BLaER1 treated with 17β-estradiol and CSF1 and Interleukin-3, amounts not matched to agents 10 nM and 100 nM (cell line): Measurements from ENCODE around the gene MINDY4.

Experiments
- H3K27ac ChIP-seq, 11 experiments: shearing (Covaris generic); formaldehyde crosslinking; 2 replicates each; pipeline ENCODE4 v1.8.1; 2022
- H3K27me3 ChIP-seq, 11 experiments: shearing (Covaris generic); formaldehyde crosslinking; 2 replicates each; pipeline ENCODE4 v1.8.1; 2022
- H3K36me3 ChIP-seq, 11 experiments: shearing (Covaris generic); formaldehyde crosslinking; 2 replicates each; pipeline ENCODE4 v1.8.1; 2022
- H3K4me1 ChIP-seq, 10 experiments: shearing (Covaris generic); formaldehyde crosslinking; 2 replicates each; pipeline ENCODE4 v1.8.1; 2022
- H3K4me2 ChIP-seq, 11 experiments: shearing (Covaris generic); formaldehyde crosslinking; 2 replicates each; pipeline ENCODE4 v1.8.1; 2022
- H3K4me3 ChIP-seq, 10 experiments: shearing (Covaris generic); formaldehyde crosslinking; 2 replicates each; pipeline ENCODE4 v1.8.1; 2022
- H3K9ac ChIP-seq, 11 experiments: shearing (Covaris generic); formaldehyde crosslinking; 2 replicates each; pipeline ENCODE4 v1.8.1; 2022
- H3K9me3 ChIP-seq, 11 experiments: shearing (Covaris generic); formaldehyde crosslinking; replicated peaks in 1 of 11; 2 replicates each; pipeline ENCODE4 v1.8.1; 2022
- H4K20me1 ChIP-seq, 11 experiments: shearing (Covaris generic); formaldehyde crosslinking; 2 replicates each; pipeline ENCODE4 v1.8.1; 2022
- Cebpa-rat ChIP-seq, 11 experiments: shearing (Covaris generic); IDR thresholded peaks; 2 replicates each; pipeline ENCODE4 v1.8.1; 2022

The MINDY4 gene

DNA sequence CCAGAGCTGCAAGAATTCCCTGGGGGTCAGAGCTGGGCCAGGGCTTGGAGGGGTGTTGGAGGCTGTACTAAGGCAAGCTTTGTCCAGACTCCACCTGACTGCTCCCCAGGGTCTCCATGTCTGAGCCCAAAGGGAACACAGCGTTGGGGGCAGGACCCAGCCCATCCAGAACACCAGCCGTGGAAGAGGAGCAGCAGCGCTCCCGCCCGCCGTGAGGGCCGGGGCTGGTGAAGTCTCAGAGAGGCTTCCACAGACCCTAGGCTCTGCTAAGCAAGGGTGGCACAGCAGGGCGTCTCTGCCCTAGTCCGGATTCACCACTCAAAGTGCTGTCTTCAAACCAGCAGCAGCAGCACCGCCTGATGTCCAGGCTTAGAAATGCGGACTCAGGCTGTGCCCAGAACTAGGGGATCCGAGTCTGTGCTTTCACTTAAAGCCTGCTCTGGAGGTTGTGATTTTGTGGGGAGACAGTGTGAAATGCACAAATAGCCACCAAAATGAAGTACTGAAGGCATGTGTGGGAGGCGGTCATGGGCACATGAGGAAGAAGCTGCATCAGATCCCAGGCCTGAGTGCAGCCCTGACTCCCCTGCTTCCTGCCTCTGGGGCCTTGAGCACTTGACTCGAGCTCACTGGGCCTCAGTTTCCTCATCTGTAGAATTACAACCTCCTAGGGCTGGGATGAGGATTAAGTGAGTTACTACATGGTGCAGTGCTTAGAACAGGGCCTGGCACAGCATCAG lies 123.8 kb downstream of the MINDY4 start:
- peaks cover 0 to 3% (median 0%) of the 10 kb centered on the region in 11 experiments; a peak in 1 of 22 replicates for H3K36me3 ChIP-seq
- no peak for TF ChIP-seq Cebpa-rat (IDR thresholded peaks at IDR 0.05)

DNA sequence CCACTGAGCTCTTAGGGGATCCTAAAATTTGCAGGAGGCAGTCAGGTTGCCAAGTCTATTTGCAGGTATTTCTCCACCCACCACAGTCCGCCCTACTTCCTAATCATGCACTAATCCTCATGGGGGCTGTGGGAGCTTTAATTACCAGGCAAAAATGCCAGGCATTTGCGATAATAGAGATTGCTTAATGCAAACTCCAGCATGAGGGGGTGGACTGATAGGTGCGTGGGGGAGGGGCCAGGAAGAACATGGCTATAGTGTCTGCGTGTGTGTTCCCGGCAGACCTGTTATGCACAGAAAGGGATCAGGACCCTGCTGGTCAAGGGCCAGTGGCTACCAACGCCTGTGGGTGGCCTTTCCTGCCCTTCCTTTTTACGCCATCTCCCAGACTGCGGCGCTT lies 124.8 kb downstream of the MINDY4 start:
- TF ChIP-seq Cebpa-rat (IDR thresholded peaks at IDR 0.05): no peak
- Histone ChIP-seq H3K4me1 (peaks cover 24 to 98% (median 85%) of the 10 kb centered on the region in 10 experiments), H3K4me3 (no peak overlapping the region), H3K4me2 (peak overlapping the region; percentile 10 to 78 (median 58); a peak in 21 of 22 replicates), H3K9me3 (peaks cover 6 to 15% (median 12%) of the 10 kb centered on the region in 11 experiments), H3K27ac (no peak overlapping the region), H4K20me1 (0 out of 22 replicates have a peak, but pooled peaks cover 0 to 10% (median 0%) of the 10 kb centered on the region in 11 experiments), H3K36me3 (no peaks in the 10 kb centered on the region), H3K27me3 (peaks cover 0 to 8% (median 0%) of the 10 kb centered on the region in 11 experiments; a peak in 1 of 22 replicates), H3K9ac (peak overlapping the region in 2 of 11 experiments; percentile 10 to 49; a peak in 2 of 22 replicates)

More for the DNA sequence above, 123.8 kb downstream of the MINDY4 start:
- Histone ChIP-seq H3K9me3 (peaks cover 16 to 25% (median 22%) of the 10 kb centered on the region in 11 experiments), H3K27ac (no peak overlapping the region), H4K20me1 (0 out of 22 replicates have a peak, but pooled peaks cover 0 to 10% (median 0%) of the 10 kb centered on the region in 11 experiments), H3K4me3 (no peak overlapping the region), H3K4me1 (peaks cover 23 to 89% (median 80%) of the 10 kb centered on the region in 10 experiments), H3K9ac (peak overlapping the region in 2 of 11 experiments; percentile 10 to 18; a peak in 1 of 22 replicates), H3K27me3 (peaks cover 0 to 8% (median 0%) of the 10 kb centered on the region in 11 experiments; a peak in 1 of 22 replicates), H3K4me2 (peak overlapping the region; percentile 10 to 78 (median 58))

DNA sequence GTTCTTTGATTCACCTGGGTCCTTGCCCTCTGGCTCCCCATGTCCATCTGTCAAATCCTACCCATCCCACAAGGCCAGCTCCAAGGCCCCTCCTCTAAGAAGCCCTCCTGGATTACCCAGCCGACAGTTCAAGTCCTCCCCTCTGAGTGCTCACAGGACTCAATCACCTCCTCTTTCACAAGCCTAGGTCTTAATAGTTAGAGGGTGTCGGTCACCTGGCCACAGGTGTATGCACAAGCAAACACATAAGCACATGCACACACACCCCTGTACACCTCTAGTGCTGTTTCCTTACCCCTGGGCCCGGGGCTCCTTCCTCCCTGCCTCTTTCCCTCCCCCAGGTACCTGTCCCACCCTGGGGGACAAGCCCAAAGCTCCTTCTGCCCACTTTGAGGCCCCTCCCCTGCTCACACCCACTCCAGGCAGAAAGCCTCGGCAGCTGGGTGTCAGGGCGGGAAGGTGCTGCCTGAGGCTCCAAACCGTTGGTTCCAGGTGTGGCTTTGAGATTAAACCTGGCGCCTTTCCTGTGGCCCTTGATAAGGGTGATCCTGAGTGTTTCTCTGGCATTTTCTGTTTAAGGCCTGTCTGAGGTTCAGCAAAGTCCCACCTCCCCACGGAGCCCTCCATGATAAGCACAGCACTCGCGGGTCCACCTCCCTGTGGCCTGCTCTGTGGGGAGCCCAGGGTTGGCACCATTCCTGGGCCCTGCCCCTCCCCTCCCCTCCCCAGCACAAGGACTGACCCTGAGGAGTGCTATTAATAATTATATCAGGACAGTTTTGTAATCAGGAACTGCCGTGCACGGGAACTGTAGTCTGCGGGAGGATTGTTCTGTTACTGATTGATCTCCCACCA lies 125.8 kb downstream of the MINDY4 start:
- H3K4me2 ChIP-seq: peak overlapping the region in 9 of 11 experiments; percentile 4 to 78 (median 62); a peak in 15 of 22 replicates
- no peak for TF ChIP-seq Cebpa-rat (IDR thresholded peaks at IDR 0.05)
- peaks cover 31 to 97% (median 87%) of the 10 kb centered on the region in 10 experiments for H3K4me1 ChIP-seq
- H3K9me3 ChIP-seq: peaks cover 0 to 5% (median 3%) of the 10 kb centered on the region in 11 experiments; a peak in 12 of 22 replicates
- peaks cover 0 to 8% (median 0%) of the 10 kb centered on the region in 11 experiments; a peak in 1 of 22 replicates for H3K27me3 ChIP-seq
- 0 out of 22 replicates have a peak, but pooled peaks cover 0 to 10% (median 0%) of the 10 kb centered on the region in 11 experiments for H4K20me1 ChIP-seq
- no peaks in the 10 kb centered on the region for H3K36me3 ChIP-seq
- no peak overlapping the region for H3K4me3 ChIP-seq
- no peak overlapping the region for H3K27ac ChIP-seq
- H3K9ac ChIP-seq: no peak overlapping the region

DNA sequence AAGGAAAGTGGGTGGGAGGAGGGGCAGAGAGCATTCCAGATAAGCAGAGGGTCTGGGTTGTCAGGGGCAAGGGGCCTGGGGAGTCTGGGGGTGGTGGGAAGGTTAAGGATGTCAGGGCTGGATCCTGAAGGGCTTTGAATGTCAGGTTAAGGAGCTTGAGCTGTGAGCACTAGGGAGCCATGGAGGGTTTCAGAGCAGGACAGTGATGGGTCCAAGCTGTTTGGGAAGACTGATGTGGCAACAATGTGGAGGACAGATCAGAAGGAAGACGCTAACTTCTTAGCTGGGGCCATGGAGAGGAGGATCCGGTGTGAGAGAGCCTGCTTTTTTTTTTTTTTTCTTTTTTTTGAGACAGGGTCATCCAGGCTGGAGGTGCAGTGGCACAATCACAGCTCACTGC lies 126.6 kb downstream of the MINDY4 start:
- Histone ChIP-seq H3K27ac (0 out of 22 replicates have a peak overlapping the region, but pooled peaks of 2 of the 11 experiments have one; percentile 66 to 67), H3K27me3 (peaks cover 0 to 8% (median 0%) of the 10 kb centered on the region in 11 experiments; a peak in 1 of 22 replicates), H3K4me3 (no peak overlapping the region), H3K36me3 (no peaks in the 10 kb centered on the region), H3K4me2 (peak overlapping the region in 9 of 11 experiments; percentile 37 to 78 (median 62); a peak in 20 of 22 replicates), H3K9me3 (no peaks in the 10 kb centered on the region), H3K9ac (peak overlapping the region in 1 of 11 experiments; percentile 31; a peak in 1 of 22 replicates), H4K20me1 (0 out of 22 replicates have a peak, but pooled peaks cover 0 to 10% (median 0%) of the 10 kb centered on the region in 11 experiments), H3K4me1 (peaks cover 31 to 97% (median 88%) of the 10 kb centered on the region in 10 experiments)
- no peak for TF ChIP-seq Cebpa-rat (IDR thresholded peaks at IDR 0.05)

DNA sequence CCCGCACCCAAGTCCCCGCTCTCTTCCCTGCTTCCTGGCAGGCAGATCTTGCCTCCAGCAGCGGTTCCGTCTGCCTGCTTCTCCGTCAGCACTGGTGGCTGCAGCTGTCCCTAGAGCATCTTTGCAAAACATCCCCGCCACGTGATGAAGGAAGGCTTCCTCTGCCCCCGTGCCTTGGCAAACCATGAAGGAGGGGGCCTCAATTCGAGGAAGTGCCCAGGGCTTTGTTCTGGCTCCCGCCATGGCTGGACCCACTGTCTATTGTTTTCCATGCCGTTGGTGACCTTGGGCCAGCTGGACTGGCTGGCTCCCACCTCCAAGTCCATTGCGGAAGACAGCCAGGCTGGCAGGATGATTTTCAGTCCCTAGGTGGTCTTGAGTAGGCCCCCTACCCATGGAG lies 127.2 kb downstream of the MINDY4 start:
- peak overlapping the region in 6 of 11 experiments; percentile 43 to 67 (median 56); a peak in 11 of 22 replicates for H3K27ac ChIP-seq
- no peak overlapping the region for H3K4me3 ChIP-seq
- peaks cover 31 to 97% (median 88%) of the 10 kb centered on the region in 10 experiments for H3K4me1 ChIP-seq
- 0 out of 22 replicates have a peak, but pooled peaks cover 0 to 10% (median 0%) of the 10 kb centered on the region in 11 experiments for H4K20me1 ChIP-seq
- no peaks in the 10 kb centered on the region for H3K36me3 ChIP-seq
- TF ChIP-seq Cebpa-rat (IDR thresholded peaks at IDR 0.05): no peak
- H3K9me3 ChIP-seq: no peaks in the 10 kb centered on the region
- peak overlapping the region; percentile 8 to 78 (median 61); a peak in 21 of 22 replicates for H3K4me2 ChIP-seq
- peaks cover 0 to 8% (median 0%) of the 10 kb centered on the region in 11 experiments; a peak in 1 of 22 replicates for H3K27me3 ChIP-seq
- H3K9ac ChIP-seq: peak overlapping the region in 2 of 11 experiments; percentile 9 to 31; a peak in 2 of 22 replicates

DNA sequence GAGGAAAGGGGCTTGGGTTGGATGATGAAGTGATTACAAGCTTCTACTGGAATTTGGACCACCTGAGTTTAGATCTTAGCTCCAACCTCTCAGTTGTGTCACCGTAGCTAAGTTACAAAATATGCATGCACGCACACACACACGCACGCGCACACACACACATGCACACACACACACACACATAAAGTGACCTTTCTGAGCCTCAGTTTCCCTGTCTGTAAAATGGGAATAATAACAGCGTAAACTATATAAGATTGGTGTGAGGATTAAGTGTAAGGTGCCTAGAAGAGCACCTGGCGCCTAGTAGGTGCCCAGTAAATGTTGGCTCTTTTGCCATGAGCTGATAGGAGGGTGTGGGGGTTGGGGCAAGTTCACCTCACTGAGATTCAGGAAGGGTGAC lies 127.8 kb downstream of the MINDY4 start:
- Histone ChIP-seq H3K9ac (peak overlapping the region in 1 of 11 experiments; percentile 9; a peak in 1 of 22 replicates), H3K9me3 (no peaks in the 10 kb centered on the region)

DNA sequence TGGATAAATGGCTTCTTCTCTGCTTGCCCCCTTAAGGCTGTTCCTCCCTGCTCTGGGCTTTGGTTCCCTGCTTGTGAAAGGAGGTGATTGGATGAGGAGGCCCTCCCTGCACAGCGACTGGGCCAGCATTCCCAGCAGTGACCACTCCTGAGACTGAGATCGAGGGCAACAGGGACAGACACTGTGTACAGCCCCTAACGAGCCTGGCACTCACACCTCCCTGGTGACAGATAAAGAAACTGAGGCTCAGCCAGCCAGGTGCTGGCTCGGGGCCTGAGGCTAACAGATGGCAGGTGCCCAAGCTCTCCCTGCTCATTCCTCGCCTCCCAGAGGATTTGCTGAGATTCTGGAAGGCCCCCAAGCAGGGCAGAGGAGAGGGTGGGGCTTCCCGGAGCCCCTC lies 128.4 kb downstream of the MINDY4 start:
- Histone ChIP-seq H3K36me3 (no peaks in the 10 kb centered on the region), H4K20me1 (peaks cover 0 to 10% (median 0%) of the 10 kb centered on the region in 11 experiments; a peak in 1 of 22 replicates), H3K9ac (no peak overlapping the region; a peak in 1 of 22 replicates), H3K4me2 (peak overlapping the region in 1 of 11 experiments; percentile 3; a peak in 1 of 22 replicates), H3K4me1 (peaks cover 31 to 97% (median 84%) of the 10 kb centered on the region in 10 experiments), H3K27ac (no peak overlapping the region), H3K4me3 (no peak overlapping the region), H3K9me3 (no peaks in the 10 kb centered on the region), H3K27me3 (peaks cover 0 to 3% (median 0%) of the 10 kb centered on the region in 11 experiments; a peak in 1 of 22 replicates)
- TF ChIP-seq Cebpa-rat (IDR thresholded peaks at IDR 0.05): no peak

More for the DNA sequence above, 127.8 kb downstream of the MINDY4 start:
- H3K4me1 ChIP-seq: peaks cover 31 to 97% (median 87%) of the 10 kb centered on the region in 10 experiments
- H3K27me3 ChIP-seq: peaks cover 0 to 5% (median 0%) of the 10 kb centered on the region in 11 experiments; a peak in 1 of 22 replicates
- H3K4me3 ChIP-seq: no peak overlapping the region
- peak overlapping the region in 6 of 11 experiments; percentile 56 to 78 (median 64); a peak in 9 of 22 replicates for H3K4me2 ChIP-seq
- H3K27ac ChIP-seq: peak overlapping the region in 4 of 11 experiments; percentile 43 to 67 (median 60); a peak in 7 of 22 replicates
- H3K36me3 ChIP-seq: no peaks in the 10 kb centered on the region
- TF ChIP-seq Cebpa-rat (IDR thresholded peaks at IDR 0.05): no peak
- H4K20me1 ChIP-seq: 0 out of 22 replicates have a peak, but pooled peaks cover 0 to 10% (median 0%) of the 10 kb centered on the region in 11 experiments

DNA sequence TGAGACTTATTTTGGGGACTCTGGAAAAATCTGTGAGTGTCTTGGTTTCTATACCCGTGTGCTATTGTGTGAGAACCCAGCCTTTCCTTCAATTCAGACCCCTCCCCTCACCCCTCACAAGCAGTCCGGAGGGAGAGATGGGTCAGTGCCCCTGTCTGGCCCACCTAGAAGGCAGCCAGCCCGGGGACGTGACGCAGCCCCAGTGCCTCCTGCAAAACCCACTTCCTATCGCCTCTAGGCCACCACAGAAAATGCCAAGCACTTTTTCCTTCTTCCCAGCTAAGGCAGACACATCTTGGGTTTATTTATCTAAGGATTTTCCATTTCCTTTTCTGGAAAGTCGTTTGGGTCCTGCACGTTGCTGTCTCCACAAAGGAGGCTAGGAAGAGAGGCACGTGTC lies 128.8 kb downstream of the MINDY4 start:
- no peak overlapping the region for H3K4me3 ChIP-seq
- TF ChIP-seq Cebpa-rat (IDR thresholded peaks at IDR 0.05): no peak
- H3K9ac ChIP-seq: no peak overlapping the region
- H3K9me3 ChIP-seq: no peaks in the 10 kb centered on the region
- peaks cover 27 to 94% (median 80%) of the 10 kb centered on the region in 10 experiments for H3K4me1 ChIP-seq
- peaks cover 0 to 9% (median 0%) of the 10 kb centered on the region in 11 experiments; a peak in 1 of 22 replicates for H4K20me1 ChIP-seq
- H3K4me2 ChIP-seq: 0 out of 22 replicates have a peak overlapping the region, but pooled peaks of 1 of the 11 experiments have one; percentile 3
- no peaks in the 10 kb centered on the region for H3K27me3 ChIP-seq
- no peaks in the 10 kb centered on the region for H3K36me3 ChIP-seq
- H3K27ac ChIP-seq: peak overlapping the region in 2 of 11 experiments; percentile 8 to 32; a peak in 1 of 22 replicates
